Neutrophil (primary cell): Measurements from ENCODE around the gene COL5A2.

ENCODE experiments used
- H3K27ac ChIP-seq: fragments of 200-600 bp; sonication (generic); 2 replicates; pipeline ENCODE4 v1.5.1; 2016; ENCODE audit warnings: mild to moderate bottlenecking, moderate library complexity
- H3K27me3 ChIP-seq: fragments of 200-600 bp; sonication (generic); 2 replicates; pipeline ENCODE4 v1.6.0; 2016; ENCODE audit warnings: mild to moderate bottlenecking
- H3K36me3 ChIP-seq: fragments of 200-600 bp; sonication (generic); 2 replicates; pipeline ENCODE4 v1.5.1; 2017
- H3K4me1 ChIP-seq, 2 experiments: fragments of 200-600 bp in 1 of 2; sonication (generic) in 1 of 2; 1 replicate in 1 of 2; 2 replicates in 1 of 2; pipeline versions ENCODE4 v1.5.1 to v1.6.1; 2013 to 2016; ENCODE audit warnings: low read depth in 1 of 2, low read length in 1 of 2, mild to moderate bottlenecking in 1 of 2, moderate library complexity in 1 of 2; ENCODE audit not compliant: control insufficient read depth in 1 of 2, insufficient read depth in 1 of 2
- H3K4me3 ChIP-seq, 2 experiments: fragments of 200-600 bp in 1 of 2; sonication (generic) in 1 of 2; 1 replicate in 1 of 2; 2 replicates in 1 of 2; pipeline ENCODE4 v1.5.1; 2013 to 2016; ENCODE audit warnings: low read depth in 1 of 2, low read length in 1 of 2, mild to moderate bottlenecking in 1 of 2, moderate library complexity in 1 of 2
- H3K9me3 ChIP-seq: fragments of 200-600 bp; sonication (generic); 2 replicates; pipeline ENCODE4 v1.5.1; 2016
- TF ChIP-seq, protein P1 (sequence below): fragments of 200-600 bp; sonication (generic); IDR thresholded peaks from 2 replicates; pipeline ENCODE4 v1.5.1; 2016; ENCODE audit warnings: antibody characterized with exemption

The COL5A2 gene

DNA sequence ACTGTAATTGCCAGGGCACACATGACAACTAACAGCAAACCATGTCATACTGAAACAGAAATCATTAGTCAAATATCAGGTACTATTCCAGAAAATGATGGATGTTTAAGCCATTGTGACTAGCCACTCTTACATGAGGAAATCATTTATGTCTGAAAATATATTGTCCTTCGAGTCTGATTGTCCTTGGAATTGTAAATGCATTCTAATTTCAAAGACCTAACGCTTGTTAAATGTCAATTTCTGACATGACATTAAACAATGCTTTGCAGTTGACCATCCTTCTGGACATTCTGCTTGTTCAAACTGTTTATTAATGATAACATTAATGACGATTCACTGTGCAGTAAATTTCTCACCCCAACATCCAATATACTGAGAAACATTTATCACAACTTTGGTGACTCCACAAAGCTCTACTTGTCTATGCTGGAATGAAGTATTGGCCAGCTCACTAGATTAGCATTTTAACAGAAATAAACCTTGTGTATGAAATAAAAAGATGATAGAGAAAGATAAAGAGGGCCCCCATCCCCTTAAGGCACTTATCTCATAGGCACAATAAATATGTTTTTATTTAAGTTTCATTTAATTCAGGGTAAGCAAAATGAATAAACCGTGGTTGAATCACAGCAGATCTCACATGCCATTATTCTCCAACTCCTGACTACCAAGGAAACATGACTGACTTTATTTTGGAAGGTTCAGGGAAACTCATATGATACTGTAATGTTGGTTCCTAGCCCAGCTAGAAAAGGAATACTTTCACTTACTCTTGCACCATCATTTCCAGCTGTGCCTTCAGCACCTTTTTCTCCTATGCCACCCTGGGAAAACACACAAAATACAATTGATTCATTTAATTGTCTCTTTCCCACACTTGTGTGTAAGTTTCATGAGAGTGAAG is 123.1 kb downstream of the COL5A2 start:
- Histone ChIP-seq H3K4me3 (no peak overlapping the region), H3K27ac (no peak overlapping the region), H3K36me3 (no peaks in the 10 kb centered on the region), H3K27me3 (no peaks in the 10 kb centered on the region), H3K4me1 (no peaks in the 10 kb centered on the region), H3K9me3 (no peaks in the 10 kb centered on the region)
- TF ChIP-seq, protein P1, sequence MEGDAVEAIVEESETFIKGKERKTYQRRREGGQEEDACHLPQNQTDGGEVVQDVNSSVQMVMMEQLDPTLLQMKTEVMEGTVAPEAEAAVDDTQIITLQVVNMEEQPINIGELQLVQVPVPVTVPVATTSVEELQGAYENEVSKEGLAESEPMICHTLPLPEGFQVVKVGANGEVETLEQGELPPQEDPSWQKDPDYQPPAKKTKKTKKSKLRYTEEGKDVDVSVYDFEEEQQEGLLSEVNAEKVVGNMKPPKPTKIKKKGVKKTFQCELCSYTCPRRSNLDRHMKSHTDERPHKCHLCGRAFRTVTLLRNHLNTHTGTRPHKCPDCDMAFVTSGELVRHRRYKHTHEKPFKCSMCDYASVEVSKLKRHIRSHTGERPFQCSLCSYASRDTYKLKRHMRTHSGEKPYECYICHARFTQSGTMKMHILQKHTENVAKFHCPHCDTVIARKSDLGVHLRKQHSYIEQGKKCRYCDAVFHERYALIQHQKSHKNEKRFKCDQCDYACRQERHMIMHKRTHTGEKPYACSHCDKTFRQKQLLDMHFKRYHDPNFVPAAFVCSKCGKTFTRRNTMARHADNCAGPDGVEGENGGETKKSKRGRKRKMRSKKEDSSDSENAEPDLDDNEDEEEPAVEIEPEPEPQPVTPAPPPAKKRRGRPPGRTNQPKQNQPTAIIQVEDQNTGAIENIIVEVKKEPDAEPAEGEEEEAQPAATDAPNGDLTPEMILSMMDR: no peak

- H3K27me3 ChIP-seq: no peaks in the 10 kb centered on the region
- H3K4me3 ChIP-seq: no peak overlapping the region
- H3K27ac ChIP-seq: no peak overlapping the region
- no peaks in the 10 kb centered on the region for H3K4me1 ChIP-seq
- no peaks in the 10 kb centered on the region for H3K9me3 ChIP-seq
- TF ChIP-seq, protein P1: no peak
- H3K36me3 ChIP-seq: no peaks in the 10 kb centered on the region
These were observed 129.3 kb downstream of the COL5A2 start for GRCh38 chr2:189050165-189050712.

DNA sequence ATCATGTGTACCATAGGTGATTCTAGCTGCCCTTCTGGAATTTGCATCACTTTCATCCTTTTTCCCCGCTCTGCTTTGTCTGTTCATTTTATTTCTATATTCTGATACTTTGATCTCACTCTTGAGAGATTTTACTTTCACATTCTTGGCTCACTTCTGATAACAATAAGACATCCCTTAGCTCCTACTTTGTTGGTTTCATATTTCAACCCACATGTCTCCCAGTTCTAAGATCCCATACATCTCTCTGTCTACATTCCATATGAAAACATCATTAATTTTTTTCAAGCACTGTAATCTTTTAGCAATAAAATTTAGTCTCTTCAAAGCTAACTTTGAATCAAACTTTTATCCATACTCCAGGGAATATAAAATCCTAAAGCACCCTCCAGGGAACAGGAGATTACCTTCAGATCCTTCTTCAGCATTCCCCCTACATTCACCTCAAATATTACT is 129.8 kb downstream of the COL5A2 start:
- Histone ChIP-seq H3K27ac (no peak overlapping the region), H3K27me3 (no peaks in the 10 kb centered on the region), H3K4me3 (no peak overlapping the region), H3K36me3 (no peaks in the 10 kb centered on the region), H3K4me1 (no peaks in the 10 kb centered on the region), H3K9me3 (no peaks in the 10 kb centered on the region)
- TF ChIP-seq, protein P1: no peak

DNA sequence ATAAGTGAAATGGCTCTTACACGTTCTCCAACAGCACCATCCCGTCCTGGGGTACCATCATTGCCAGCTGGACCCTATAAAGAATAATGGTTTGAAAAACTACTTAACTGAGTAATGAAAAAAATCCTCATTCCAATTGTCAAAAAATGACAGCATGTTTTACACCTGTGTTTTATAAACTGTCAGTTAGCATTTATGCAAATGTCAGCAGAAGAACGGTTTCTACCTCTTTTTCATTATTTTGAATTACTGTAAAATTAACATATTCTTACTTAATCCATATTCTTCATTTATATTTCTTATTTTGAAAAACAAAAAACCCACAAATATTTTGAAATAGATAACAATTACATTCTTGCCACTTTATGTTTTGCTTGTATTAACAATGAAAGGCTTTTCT is 131.4 kb downstream of the COL5A2 start:
- Histone ChIP-seq H3K27ac (no peak overlapping the region), H3K4me1 (no peaks in the 10 kb centered on the region), H3K27me3 (no peaks in the 10 kb centered on the region), H3K9me3 (no peaks in the 10 kb centered on the region), H3K4me3 (no peak overlapping the region), H3K36me3 (no peaks in the 10 kb centered on the region)
- TF ChIP-seq, protein P1: no peak

DNA sequence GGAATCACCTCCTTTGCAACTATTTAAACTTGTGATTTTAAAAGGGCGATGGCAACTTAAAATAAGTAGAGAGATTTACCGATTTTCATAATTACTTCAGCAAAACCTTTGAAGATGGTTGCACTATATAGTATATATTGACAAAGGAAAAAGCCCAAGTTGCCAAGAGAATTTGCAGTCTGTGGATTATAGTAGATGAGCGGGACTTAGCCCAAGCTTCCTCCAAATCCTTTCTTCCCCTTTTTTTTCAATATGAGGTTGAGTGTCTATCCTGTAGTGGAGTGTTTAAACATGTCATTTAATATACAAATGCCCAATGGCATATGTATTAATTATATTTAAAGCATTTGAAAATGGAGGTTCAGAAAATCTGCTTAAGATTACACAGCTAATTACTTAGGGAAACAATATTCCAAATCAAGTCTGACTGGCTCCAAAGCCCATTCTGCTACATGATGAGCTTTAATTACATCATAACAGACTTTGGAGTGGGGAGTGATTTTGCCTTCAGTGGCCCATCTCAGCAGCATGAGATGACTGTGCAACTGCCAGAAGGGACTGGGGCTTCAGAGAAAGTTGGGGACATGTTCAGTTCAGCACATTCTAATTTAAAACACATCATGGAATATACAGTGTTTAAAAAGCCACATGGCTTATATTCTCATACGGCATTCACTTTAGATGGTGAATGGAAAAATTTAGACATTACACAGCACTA is 132.2 kb downstream of the COL5A2 start:
- H3K4me1 ChIP-seq: no peaks in the 10 kb centered on the region
- TF ChIP-seq, protein P1: no peak
- H3K4me3 ChIP-seq: no peak overlapping the region
- no peaks in the 10 kb centered on the region for H3K27me3 ChIP-seq
- no peaks in the 10 kb centered on the region for H3K36me3 ChIP-seq
- no peaks in the 10 kb centered on the region for H3K9me3 ChIP-seq
- H3K27ac ChIP-seq: no peak overlapping the region
